Heart left ventricle (tissue), 16 donors: ENCODE results near the gene LRP5. TPM values are rescaled to one million over a fixed set of nuclear protein-coding genes. Genes with fewer than 3 reads are reported as not detected.
A peak's percentile ranks its signal among the peaks of the same experiment; 100 is the strongest.

Experiments
- ATAC-seq, 4 donors: fragments of 200-7000 bp; cut with Tn5 transposase; one replicate each; pipeline ENCODE4 v1.9.1; 2020 to 2022; ENCODE audit warnings: moderate library complexity in 4 of 4, mild to moderate bottlenecking in 3 of 4, moderate number of reproducible peaks in 1 of 4
- DNase-seq, 5 donors: peaks; one replicate each; pipeline ENCODE4 v3.0.0-alpha.2; 2020
- H3K27ac ChIP-seq, 12 donors: fragments of 200-600 bp; sonication (generic) in 4 of 12; one replicate each; pipeline versions ENCODE4 v1.5.0 to v1.8.0; 2016 to 2022; ENCODE audit warnings: mild to moderate bottlenecking in 2 of 12
- H3K27me3 ChIP-seq, 9 donors: fragments of 200-600 bp; sonication (generic) in 2 of 9; one replicate each; pipeline versions ENCODE4 v1.5.1 to v1.8.0; 2016 to 2022; ENCODE audit warnings: mild to moderate bottlenecking in 3 of 9
- H3K36me3 ChIP-seq, 9 donors: fragments of 200-600 bp; sonication (generic) in 2 of 9; one replicate each; pipeline versions ENCODE4 v1.5.0 to v1.8.0; 2018 to 2022; ENCODE audit warnings: mild to moderate bottlenecking in 2 of 9
- H3K4me1 ChIP-seq, 12 donors: fragments of 200-600 bp; sonication (generic) in 4 of 12; one replicate each; pipeline versions ENCODE4 v1.5.0 to v1.8.0; 2016 to 2022; ENCODE audit warnings: mild to moderate bottlenecking in 3 of 12
- H3K4me3 ChIP-seq, 12 donors: fragments of 200-600 bp; sonication (generic) in 4 of 12; one replicate each; pipeline versions ENCODE4 v1.5.0 to v1.8.0; 2017 to 2022; ENCODE audit warnings: mild to moderate bottlenecking in 9 of 12, moderate library complexity in 4 of 12
- H3K9me3 ChIP-seq, 12 donors: fragments of 200-600 bp; sonication (generic) in 4 of 12; one replicate each; pipeline versions ENCODE4 v1.5.0 to v1.8.0; 2016 to 2022; ENCODE audit warnings: mild to moderate bottlenecking in 1 of 12
- CTCF ChIP-seq, 12 donors: fragments of 200-600 bp; sonication (generic) in 4 of 12; IDR thresholded peaks; one replicate each; pipeline versions ENCODE4 v1.5.0 to v1.8.0; 2018 to 2022; ENCODE audit warnings: antibody characterized with exemption in 12 of 12, mild to moderate bottlenecking in 5 of 12
- POLR2A ChIP-seq, 2 donors: fragments of 450-650 bp; IDR thresholded peaks; one replicate each; pipeline ENCODE4 v1.6.1; 2017; ENCODE audit warnings: antibody characterized with exemption in 2 of 2, mild to moderate bottlenecking in 2 of 2, moderate library complexity in 2 of 2
- WGBS, 4 donors: extraction: QIAGEN DNeasy Blood & Tissue Kit in 2 of 4; methylation state at CpG; one replicate each; pipeline versions ENCODE4 v1.1.5 to v1.1.7; 2013 to 2018; 5-methylcytosine and 5-hydroxymethylcytosine counted together
- intact Hi-C, 10 donors: fragments of 100-400 bp; cut with DNase I; formaldehyde crosslinking; loops; one replicate each; pipeline versions ENCODE4 v1.11.1 to v1.14.2; 2022
- polyA plus RNA-seq, 2 donors: library from polyadenylated mRNA; stranded (reverse); fragments of 200-250 nt; gene quantifications; one replicate each; pipeline ENCODE4 v1.2.3, GENCODE V29; 2013
- total RNA-seq, 9 donors: library from RNA; depleted of rRNA in 2 of 9; stranded (reverse); fragments of >200 nt in 2 of 9; fragmentation: NEBNext Ultra II Directional in 3 of 9; extraction: Animal tissue kit (Norgen Biotek cat#: 25700) in 3 of 9; gene quantifications; one replicate each; pipeline versions ENCODE4 v1.1.0 to v1.2.4, GENCODE V29; 2016 to 2023
- donor health status: ischemic (EF 13 %, LVEDD 7.1; RV severe dilation, severe dysfunction).
- donor health status: healthy with polysubstance abuse.
- donor health status: DM: no; HTN: yes; CAD: no.
- donor health status: DM: no; HTN: no; CAD: no.
- donor health status: ischemic (EF 25% LVEDD 6.9; RV normal size, moderate dysfunction).
- donor health status: ischemic (EF 25% LVEDD 5.7; RV mildly dilated, moderate dysfunction).
- donor health status: healthy.
- donor health status: DM: yes; HTN: yes; CAD: no.
- donor health status: ischemic (EF 35%, LVEDD 5.7; RV mildly dilated, moderate dysfunction).
- donor health status: nonischemic (EF 11% LVEDD 7.7; RV severe dilation, severe dysfunction).
- donor health status: DM: yes; HTN: yes; CAD: no.
- donor health status: PGD.
- donor health status: ischemic (EF 29% LVEDD 5.4; RV normal size, mild dysfunction).
- donor health status: nonischemic (EF 23%, LVEDD 6.1; RV moderate dilation, normal function).

Gene LRP5
- total and polyA plus RNA-seq, 11 donors: 30.2 to 62.5 (median 39.8) TPM

- no peak overlapping the region for H3K4me3 ChIP-seq
- H3K9me3 ChIP-seq: no peaks in the 10 kb centered on the region
- no peaks in the 10 kb centered on the region for H3K27me3 ChIP-seq
- TF ChIP-seq POLR2A (IDR thresholded peaks at IDR 0.05) (no peak), CTCF (IDR thresholded peaks at IDR 0.05) (no peak)
- ATAC-seq (no peak), DNase-seq (no peak)
- no peaks in the 10 kb centered on the region for H3K4me1 ChIP-seq
- peaks cover 0 to 68% (median 42%) of the 10 kb centered on the region in 9 donors for H3K36me3 ChIP-seq
- WGBS, 4 donors: 88 to 95% (median 93%) methylated on average over 8 to 20 of the region's 20 CpGs
- intact Hi-C loops: loop anchor here in 1 of 10 donors (1.0 kb wide), 1 partner anchor 9 kb away; no protein-coding TSS in a partner anchor
- H3K27ac ChIP-seq: peak overlapping the region in 1 of 12 donors; percentile 31
These were observed 51.4 kb downstream of the LRP5 start for GRCh38 chr11:68363776-68364175.

GRCh38 chr11:68364581-68364980 is 52.2 kb downstream of the LRP5 start:
- DNase-seq (no peak), ATAC-seq (no peak)
- H3K9me3 ChIP-seq: no peaks in the 10 kb centered on the region
- peaks cover 0 to 6% (median under 1%) of the 10 kb centered on the region in 12 donors for H3K4me1 ChIP-seq
- H3K36me3 ChIP-seq: peaks cover 0 to 65% (median 39%) of the 10 kb centered on the region in 9 donors
- H3K27ac ChIP-seq: no peak overlapping the region
- intact Hi-C loops: loop anchor here in 1 of 10 donors (1.0 kb wide), 1 partner anchor 10 kb away; no protein-coding TSS in a partner anchor
- no peak overlapping the region for H3K4me3 ChIP-seq
- H3K27me3 ChIP-seq: no peaks in the 10 kb centered on the region
- no peak for TF ChIP-seq POLR2A (IDR thresholded peaks at IDR 0.05)
- TF ChIP-seq CTCF (IDR thresholded peaks at IDR 0.05): no peak
- 83 to 92% (median 91%) methylated on average over 6 of the region's 6 CpGs for whole genome bisulfite sequencing, 4 donors

GRCh38 chr11:68365943-68366435 is 53.6 kb downstream of the LRP5 start:
- TF ChIP-seq POLR2A (IDR thresholded peaks at IDR 0.05) (no peak), CTCF (IDR thresholded peaks at IDR 0.05) (no peak)
- ATAC-seq: no peak
- peaks cover 0 to 55% (median 32%) of the 10 kb centered on the region in 9 donors for H3K36me3 ChIP-seq
- peaks cover under 1 to 21% (median 15%) of the 10 kb centered on the region in 12 donors for H3K4me1 ChIP-seq
- no peaks in the 10 kb centered on the region for H3K9me3 ChIP-seq
- 88 to 92% (median 90%) methylated on average over 16 to 19 of the region's 19 CpGs for WGBS, 4 donors
- peak in 1 of 5 donors; percentile 61 for DNase-seq
- H3K4me3 ChIP-seq: no peak overlapping the region
- H3K27ac ChIP-seq: no peak overlapping the region
- H3K27me3 ChIP-seq: no peaks in the 10 kb centered on the region
- intact Hi-C loops: no loop called here

GRCh38 chr11:68367252-68367651 is 54.9 kb downstream of the LRP5 start:
- WGBS, 4 donors: 82 to 98% (median 95%) methylated on average over 6 of the region's 6 CpGs

More at GRCh38 chr11:68367252-68367651, 54.9 kb downstream of the LRP5 start:
- Histone ChIP-seq H3K27me3 (no peaks in the 10 kb centered on the region), H3K4me3 (no peak overlapping the region), H3K27ac (peak overlapping the region in 1 of 12 donors; percentile 2), H3K9me3 (no peaks in the 10 kb centered on the region), H3K4me1 (peaks cover 8 to 31% (median 26%) of the 10 kb centered on the region in 12 donors), H3K36me3 (peaks cover 0 to 46% (median 23%) of the 10 kb centered on the region in 9 donors)
- intact Hi-C loops: no loop called here
- DNase-seq (peak in 1 of 5 donors; percentile 37), ATAC-seq (no peak)
- TF ChIP-seq POLR2A (IDR thresholded peaks at IDR 0.05) (no peak), CTCF (IDR thresholded peaks at IDR 0.05) (no peak)
